NCI-H524 (cell line): Measurements from ENCODE around the gene TNFRSF8.

Experiments
- DNase-seq, 2 experiments: peaks; one replicate each; lab custom pipeline; 2025; lab: John Stamatoyannopoulos, UW

TNFRSF8 gene

DNA sequence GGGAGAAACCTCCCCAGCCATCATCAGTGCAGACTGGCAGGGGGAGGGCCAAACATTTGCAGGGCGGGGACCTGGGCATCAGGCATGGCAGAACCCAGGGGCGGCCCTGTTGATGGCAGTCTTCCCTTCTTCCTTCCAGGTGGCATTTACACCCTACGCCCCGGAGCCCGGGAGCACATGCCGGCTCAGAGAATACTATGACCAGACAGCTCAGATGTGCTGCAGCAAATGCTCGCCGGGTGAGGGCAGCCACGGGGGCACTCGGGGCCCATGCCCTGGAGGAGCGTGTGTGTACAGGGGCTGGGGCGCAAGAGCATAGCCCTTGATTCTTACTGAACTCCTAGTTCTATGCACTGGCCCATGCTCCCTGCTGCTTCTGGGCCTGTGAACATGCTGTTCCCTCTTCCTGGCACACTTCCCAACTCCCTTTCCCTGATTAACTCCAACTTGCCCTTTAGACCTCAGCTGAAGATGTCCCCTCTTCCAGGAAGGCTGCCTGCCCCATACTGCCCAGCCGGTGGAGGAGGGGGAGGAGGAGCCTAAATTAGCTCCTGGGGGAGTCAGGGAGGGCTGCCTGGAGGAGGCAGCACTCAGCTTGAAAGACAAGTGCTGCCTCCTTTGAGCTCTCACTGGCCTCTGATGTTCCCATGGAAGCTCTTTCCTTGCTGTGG, 125.7 kb downstream of the TNFRSF8 start:
- no peak for DNase-seq

- no peak for DNase-seq
Observed at GRCh38 chr1:12189328-12189682, 126.2 kb downstream of the TNFRSF8 start.

GRCh38 chr1:12191242-12192032, 128.3 kb downstream of the TNFRSF8 start:
- no peak for DNase-seq
